ENCODE results near the gene WDR38.

The WDR38 gene

DNA sequence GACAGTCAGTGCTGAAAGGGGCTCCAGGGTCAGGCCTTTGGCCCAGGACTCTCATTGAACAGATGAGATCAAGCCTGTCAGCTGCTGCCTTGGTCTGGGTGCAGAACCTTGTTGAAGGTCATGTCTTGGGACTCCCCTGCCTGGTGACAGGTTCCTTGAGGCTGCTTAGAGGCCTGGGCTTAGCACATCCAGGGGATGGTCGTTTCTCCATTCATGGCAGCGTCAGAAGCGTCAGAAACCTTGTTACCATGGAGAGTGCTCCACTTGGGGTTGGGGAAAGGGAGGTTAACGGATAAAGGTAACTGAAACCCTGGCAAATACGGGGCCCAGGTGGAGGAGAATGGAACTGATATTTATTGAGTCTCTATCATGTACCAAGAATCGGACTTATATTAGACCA is 17.5 kb downstream of the WDR38 start:
- Histone ChIP-seq H3K4me3 (ENCODE audit: low read length) (no peak overlapping the region), H3K36me3 (ENCODE audit: control insufficient read depth, insufficient read depth, low read length) (peaks cover 21% of the 10 kb centered on the region; the same call in 1 of the 2 replicates), H3K4me1 (ENCODE audit: control insufficient read depth, insufficient read depth, low read length) (peaks cover 5% of the 10 kb centered on the region; the same call in 1 of the 2 replicates), H3K27ac (ENCODE audit: low read length) (no peak overlapping the region), H3K27me3 (ENCODE audit: control insufficient read depth, insufficient read depth, low read length) (no peaks in the 10 kb centered on the region), H3K9me3 (ENCODE audit: control insufficient read depth, insufficient read depth, low read length) (no peaks in the 10 kb centered on the region)
- no CpG with 5 or more reads among the region's 6 CpGs for WGBS (ENCODE audit: insufficient coverage, insufficient read length)
- no peak for DNase-seq (ENCODE audit: low read depth, low spot score)

DNA sequence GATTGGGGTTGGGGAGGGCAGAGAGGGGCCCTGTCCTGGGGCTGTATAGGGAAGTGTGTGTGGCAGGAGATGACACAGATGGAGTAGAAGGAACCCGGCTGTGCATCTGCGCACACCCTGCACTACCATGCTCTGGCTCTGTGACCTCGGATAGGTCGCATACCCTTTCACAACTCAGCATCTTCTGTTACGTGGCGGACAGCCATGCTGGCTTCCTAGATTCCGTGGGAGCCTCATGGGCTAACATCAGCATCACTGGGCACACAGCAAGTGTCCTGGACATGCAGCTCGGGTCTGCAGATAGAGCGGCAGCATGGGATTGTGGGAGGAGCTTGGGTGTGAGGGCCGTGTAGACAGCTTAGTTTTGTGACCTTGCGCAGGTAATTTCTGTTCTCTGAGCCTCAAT is 17.9 kb downstream of the WDR38 start:
- Histone ChIP-seq H3K4me1 (ENCODE audit: control insufficient read depth, insufficient read depth, low read length) (peaks cover 5% of the 10 kb centered on the region; the same call in 1 of the 2 replicates), H3K27me3 (ENCODE audit: control insufficient read depth, insufficient read depth, low read length) (no peaks in the 10 kb centered on the region), H3K27ac (ENCODE audit: low read length) (no peak overlapping the region), H3K9me3 (ENCODE audit: control insufficient read depth, insufficient read depth, low read length) (no peaks in the 10 kb centered on the region), H3K36me3 (ENCODE audit: control insufficient read depth, insufficient read depth, low read length) (peaks cover 23% of the 10 kb centered on the region; the same call in 1 of the 2 replicates), H3K4me3 (ENCODE audit: low read length) (no peak overlapping the region)
- no peak for DNase-seq (ENCODE audit: low read depth, low spot score)
- WGBS (ENCODE audit: insufficient coverage, insufficient read length), result no CpG with 5 or more reads among the region's 11 CpGs

DNA sequence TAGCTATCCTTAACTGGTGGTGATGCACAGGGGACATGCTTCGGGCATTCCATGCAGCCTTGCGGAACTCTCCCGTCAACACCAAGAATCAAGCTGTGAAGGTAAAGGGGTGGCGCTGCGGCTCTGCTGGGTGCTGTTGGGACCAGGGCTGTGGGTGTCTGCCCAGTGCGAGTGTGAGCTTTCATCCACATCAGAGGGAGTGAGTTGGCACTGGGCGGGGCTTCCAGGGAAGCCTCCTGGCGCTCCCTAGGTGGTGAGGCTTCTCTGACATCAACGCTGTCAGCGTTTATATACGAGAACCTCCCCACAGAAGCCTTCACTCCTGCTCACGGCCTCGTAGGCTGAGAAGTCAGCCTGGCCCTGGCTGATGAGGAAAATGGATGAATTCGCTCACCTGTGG is 20.4 kb downstream of the WDR38 start:
- Histone ChIP-seq H3K4me3 (ENCODE audit: low read length) (no peak overlapping the region), H3K27ac (ENCODE audit: low read length) (no peak overlapping the region), H3K4me1 (ENCODE audit: control insufficient read depth, insufficient read depth, low read length) (peaks cover 5% of the 10 kb centered on the region; the same call in 1 of the 2 replicates), H3K27me3 (ENCODE audit: control insufficient read depth, insufficient read depth, low read length) (no peaks in the 10 kb centered on the region), H3K36me3 (ENCODE audit: control insufficient read depth, insufficient read depth, low read length) (peaks cover 26% of the 10 kb centered on the region), H3K9me3 (ENCODE audit: control insufficient read depth, insufficient read depth, low read length) (no peaks in the 10 kb centered on the region)
- WGBS (ENCODE audit: insufficient coverage, insufficient read length), result no CpG with 5 or more reads among the region's 14 CpGs
- DNase-seq (ENCODE audit: low read depth, low spot score), result no peak

DNA sequence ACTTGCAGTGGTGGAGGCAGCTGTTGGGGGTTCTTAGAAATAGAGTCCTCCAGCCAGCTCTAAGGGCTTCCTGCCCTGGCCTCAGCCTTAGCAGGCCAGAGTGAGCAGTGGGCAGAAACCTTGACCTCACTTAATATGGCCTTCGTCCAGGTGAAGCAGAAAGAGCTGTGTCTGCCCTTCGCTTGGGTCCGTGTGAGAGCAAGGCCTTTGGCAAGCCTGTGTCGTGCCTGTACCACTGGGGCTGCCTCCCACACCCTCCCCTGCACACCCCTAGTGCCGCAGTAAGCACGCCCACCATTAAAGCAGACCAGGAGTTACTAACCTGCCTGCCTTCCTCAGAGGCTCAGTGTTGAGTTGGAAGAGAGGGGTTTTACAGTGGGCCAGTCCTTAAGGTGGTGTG is 22.2 kb downstream of the WDR38 start:
- peaks cover 7% of the 10 kb centered on the region; the same call in 1 of the 2 replicates for H3K4me1 ChIP-seq (ENCODE audit: control insufficient read depth, insufficient read depth, low read length)
- peaks cover 26% of the 10 kb centered on the region for H3K36me3 ChIP-seq (ENCODE audit: control insufficient read depth, insufficient read depth, low read length)
- no peak overlapping the region for H3K4me3 ChIP-seq (ENCODE audit: low read length)
- H3K27ac ChIP-seq (ENCODE audit: low read length), result no peak overlapping the region
- no peaks in the 10 kb centered on the region for H3K9me3 ChIP-seq (ENCODE audit: control insufficient read depth, insufficient read depth, low read length)
- H3K27me3 ChIP-seq (ENCODE audit: control insufficient read depth, insufficient read depth, low read length), result no peaks in the 10 kb centered on the region
- DNase-seq (ENCODE audit: low read depth, low spot score), result no peak
- WGBS (ENCODE audit: insufficient coverage, insufficient read length), result no CpG with 5 or more reads among the region's 6 CpGs

DNA sequence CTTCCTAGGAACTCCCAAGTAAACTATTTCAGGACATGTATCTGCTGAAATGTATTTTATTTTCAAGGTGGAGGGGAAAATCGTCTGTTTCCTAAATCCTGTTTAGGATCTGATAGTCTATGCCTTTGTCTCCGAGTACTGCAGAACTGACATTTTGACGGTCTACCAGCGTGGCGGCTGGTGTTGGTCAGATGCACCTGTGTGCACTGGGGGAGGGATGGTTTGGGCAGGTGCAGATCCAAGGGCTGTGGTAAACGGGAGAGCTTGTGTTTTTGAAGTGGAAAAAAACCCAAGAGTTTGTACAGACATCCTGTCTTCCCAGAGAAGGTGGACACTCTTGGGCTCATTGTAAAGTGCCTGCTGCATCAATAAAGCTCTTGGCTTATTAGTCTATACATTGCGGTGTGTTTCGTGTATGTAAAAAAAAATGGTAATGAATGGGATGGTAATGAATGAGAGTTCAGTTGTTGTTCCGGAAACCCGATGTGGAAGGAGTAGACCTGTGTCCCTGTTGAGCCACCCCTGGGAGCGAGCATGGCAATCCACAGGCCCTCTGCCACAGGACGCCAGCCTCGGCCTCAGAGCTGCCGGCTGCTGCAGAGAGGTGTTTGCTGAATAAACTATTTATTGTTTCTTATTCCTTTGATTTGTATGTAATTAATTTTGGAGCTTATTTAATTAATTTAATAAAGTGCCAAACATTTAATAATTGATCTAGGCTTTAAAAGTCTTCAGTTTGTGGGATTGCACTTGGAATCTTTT is 23.9 kb downstream of the WDR38 start:
- Histone ChIP-seq H3K4me1 (ENCODE audit: control insufficient read depth, insufficient read depth, low read length) (peaks cover 10% of the 10 kb centered on the region), H3K4me3 (ENCODE audit: low read length) (no peak overlapping the region), H3K27ac (ENCODE audit: low read length) (no peak overlapping the region), H3K27me3 (ENCODE audit: control insufficient read depth, insufficient read depth, low read length) (no peaks in the 10 kb centered on the region), H3K36me3 (ENCODE audit: control insufficient read depth, insufficient read depth, low read length) (peaks cover 26% of the 10 kb centered on the region), H3K9me3 (ENCODE audit: control insufficient read depth, insufficient read depth, low read length) (no peaks in the 10 kb centered on the region)
- WGBS (ENCODE audit: insufficient coverage, insufficient read length), result 100% methylated on average over 3 of the region's 14 CpGs
- no peak for DNase-seq (ENCODE audit: low read depth, low spot score)

DNA sequence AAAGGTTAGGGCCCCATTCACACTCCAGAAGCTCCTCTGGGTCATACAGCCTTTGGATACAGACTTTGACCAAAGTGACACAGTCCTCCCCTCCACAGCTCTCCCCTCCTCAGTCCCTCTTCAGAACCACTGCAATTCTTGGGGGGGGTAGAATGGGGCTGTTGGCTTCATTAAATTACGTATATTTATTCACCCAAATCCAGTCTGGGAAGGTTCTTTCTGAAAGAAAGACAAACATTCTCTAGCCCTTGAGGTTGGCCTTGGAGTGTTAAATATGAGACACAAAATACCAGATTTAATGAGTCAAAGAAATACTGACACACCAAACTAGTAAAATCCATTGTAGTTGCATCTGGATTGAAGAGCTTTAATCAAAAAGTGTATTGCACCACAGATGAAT is 24.8 kb downstream of the WDR38 start:
- no peaks in the 10 kb centered on the region for H3K27me3 ChIP-seq (ENCODE audit: control insufficient read depth, insufficient read depth, low read length)
- peaks cover 24% of the 10 kb centered on the region for H3K36me3 ChIP-seq (ENCODE audit: control insufficient read depth, insufficient read depth, low read length)
- no CpG with 5 or more reads among the region's 1 CpG for WGBS (ENCODE audit: insufficient coverage, insufficient read length)
- H3K27ac ChIP-seq (ENCODE audit: low read length), result no peak overlapping the region
- H3K4me3 ChIP-seq (ENCODE audit: low read length), result no peak overlapping the region
- no peaks in the 10 kb centered on the region for H3K9me3 ChIP-seq (ENCODE audit: control insufficient read depth, insufficient read depth, low read length)
- DNase-seq (ENCODE audit: low read depth, low spot score), result no peak
- H3K4me1 ChIP-seq (ENCODE audit: control insufficient read depth, insufficient read depth, low read length), result peaks cover 10% of the 10 kb centered on the region

DNA sequence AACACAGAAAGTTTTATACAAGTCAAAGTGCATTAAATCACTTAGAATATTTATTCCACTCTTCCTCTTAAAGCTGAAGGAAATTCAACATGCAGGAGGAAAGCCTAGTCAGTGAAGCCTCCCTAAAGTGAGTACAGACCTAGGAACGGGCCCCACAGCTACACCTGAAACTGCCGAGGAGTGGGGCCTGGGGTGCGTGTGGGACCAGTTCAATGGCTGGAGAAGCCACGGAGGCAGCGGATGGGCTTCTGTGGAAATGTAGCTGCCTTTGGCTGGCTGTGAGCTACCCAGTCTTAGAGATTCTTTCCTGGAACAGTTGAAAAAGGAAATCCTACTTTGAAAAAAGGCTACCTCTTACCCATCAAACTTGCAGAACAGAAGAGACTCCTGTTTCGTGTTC is 25.3 kb downstream of the WDR38 start:
- no CpG with 5 or more reads among the region's 6 CpGs for WGBS (ENCODE audit: insufficient coverage, insufficient read length)
- H3K27me3 ChIP-seq (ENCODE audit: control insufficient read depth, insufficient read depth, low read length), result no peaks in the 10 kb centered on the region
- no peak for DNase-seq (ENCODE audit: low read depth, low spot score)
- peaks cover 10% of the 10 kb centered on the region for H3K4me1 ChIP-seq (ENCODE audit: control insufficient read depth, insufficient read depth, low read length)
- H3K36me3 ChIP-seq (ENCODE audit: control insufficient read depth, insufficient read depth, low read length), result peaks cover 21% of the 10 kb centered on the region
- no peaks in the 10 kb centered on the region for H3K9me3 ChIP-seq (ENCODE audit: control insufficient read depth, insufficient read depth, low read length)
- H3K4me3 ChIP-seq (ENCODE audit: low read length), result no peak overlapping the region
- no peak overlapping the region for H3K27ac ChIP-seq (ENCODE audit: low read length)

DNA sequence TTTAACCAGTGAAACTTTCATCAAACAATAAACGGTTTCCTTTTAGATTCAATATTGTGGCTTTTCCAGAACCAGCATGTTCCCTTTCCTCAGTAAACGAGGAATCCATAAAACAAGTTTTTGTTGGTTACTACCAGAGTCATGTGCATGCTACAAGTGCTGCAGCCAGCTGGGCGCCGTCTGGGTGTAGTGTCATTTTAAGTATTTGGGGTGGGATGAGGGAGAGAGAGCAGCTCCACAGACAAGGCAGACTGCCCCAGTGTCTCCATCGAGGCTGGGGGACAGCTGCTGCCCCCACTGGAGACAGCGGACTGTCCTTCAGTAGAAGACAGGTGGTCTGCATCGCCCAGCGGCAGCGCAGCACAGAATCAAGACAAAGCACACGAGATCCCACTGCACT is 26.0 kb downstream of the WDR38 start:
- DNase-seq (ENCODE audit: low read depth, low spot score), result no peak
- H3K36me3 ChIP-seq (ENCODE audit: control insufficient read depth, insufficient read depth, low read length), result peaks cover 15% of the 10 kb centered on the region

DNA sequence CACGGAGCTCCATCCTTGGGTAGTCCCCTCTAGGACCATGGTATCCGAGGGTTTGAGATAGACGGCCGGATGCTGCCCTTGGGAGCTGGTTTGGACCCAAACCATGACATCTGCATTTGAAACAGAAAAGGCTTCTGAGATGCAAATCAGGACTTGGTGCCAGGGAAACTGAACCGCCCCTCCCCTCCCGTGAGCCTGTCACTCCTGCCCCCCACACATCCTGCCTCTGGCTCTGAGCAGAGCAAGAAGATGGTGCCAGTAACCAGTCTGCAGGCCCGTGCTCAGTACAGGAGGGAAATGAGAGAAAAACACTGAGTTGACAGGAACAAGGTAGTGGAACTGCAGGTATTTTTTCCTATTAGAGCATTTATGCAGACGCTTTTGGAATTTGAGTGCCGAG is 27.2 kb downstream of the WDR38 start:
- Histone ChIP-seq H3K27ac (ENCODE audit: low read length) (no peak overlapping the region), H3K4me1 (ENCODE audit: control insufficient read depth, insufficient read depth, low read length) (peaks cover 10% of the 10 kb centered on the region)
- WGBS (ENCODE audit: insufficient coverage, insufficient read length), result no CpG with 5 or more reads among the region's 9 CpGs

More for the DNA sequence above, 26.0 kb downstream of the WDR38 start:
- H3K27me3 ChIP-seq (ENCODE audit: control insufficient read depth, insufficient read depth, low read length), result no peaks in the 10 kb centered on the region
- peaks cover 10% of the 10 kb centered on the region for H3K4me1 ChIP-seq (ENCODE audit: control insufficient read depth, insufficient read depth, low read length)
- no peak overlapping the region for H3K27ac ChIP-seq (ENCODE audit: low read length)
- WGBS (ENCODE audit: insufficient coverage, insufficient read length), result no CpG with 5 or more reads among the region's 10 CpGs
- no peaks in the 10 kb centered on the region for H3K9me3 ChIP-seq (ENCODE audit: control insufficient read depth, insufficient read depth, low read length)
- no peak overlapping the region for H3K4me3 ChIP-seq (ENCODE audit: low read length)

DNA sequence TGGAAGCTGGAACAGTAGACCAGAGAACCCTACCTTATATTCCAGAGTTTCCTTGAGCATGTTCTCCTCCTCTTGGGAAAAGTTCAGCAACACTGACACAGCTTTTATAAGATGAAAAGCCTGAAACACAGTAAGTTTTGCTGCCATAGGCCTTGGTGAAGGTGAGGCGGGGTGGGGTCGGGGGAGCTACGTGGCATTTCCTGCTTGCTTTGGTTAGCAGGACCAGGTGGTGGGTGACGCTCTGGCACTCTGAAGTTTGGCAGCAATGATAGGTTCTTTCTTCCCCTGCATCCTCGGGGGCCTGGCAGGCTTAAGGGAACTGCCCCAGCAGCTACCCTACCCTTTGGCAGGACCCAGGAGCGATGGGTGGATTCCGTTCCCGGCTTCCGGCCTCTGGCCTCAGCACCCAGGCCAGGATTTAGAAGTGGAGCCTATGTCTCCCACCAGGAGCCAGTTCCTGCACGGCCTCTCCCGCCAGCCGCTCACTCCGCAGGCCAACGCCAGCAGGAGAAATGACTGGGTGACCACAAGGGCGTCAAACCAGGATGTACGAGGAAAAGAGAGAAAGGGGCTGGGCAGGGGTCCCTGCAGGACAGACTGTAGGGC is 28.0 kb downstream of the WDR38 start:
- H3K9me3 ChIP-seq (ENCODE audit: control insufficient read depth, insufficient read depth, low read length), result no peaks in the 10 kb centered on the region
- H3K4me1 ChIP-seq (ENCODE audit: control insufficient read depth, insufficient read depth, low read length), result peaks cover 10% of the 10 kb centered on the region
- no peaks in the 10 kb centered on the region for H3K27me3 ChIP-seq (ENCODE audit: control insufficient read depth, insufficient read depth, low read length)
- no peak overlapping the region for H3K27ac ChIP-seq (ENCODE audit: low read length)
- no peak overlapping the region for H3K4me3 ChIP-seq (ENCODE audit: low read length)
- DNase-seq (ENCODE audit: low read depth, low spot score), result no peak
- no CpG with 5 or more reads among the region's 16 CpGs for WGBS (ENCODE audit: insufficient coverage, insufficient read length)
- peaks cover 3% of the 10 kb centered on the region for H3K36me3 ChIP-seq (ENCODE audit: control insufficient read depth, insufficient read depth, low read length)

More for the DNA sequence above, 27.2 kb downstream of the WDR38 start:
- Histone ChIP-seq H3K4me3 (ENCODE audit: low read length) (no peak overlapping the region), H3K36me3 (ENCODE audit: control insufficient read depth, insufficient read depth, low read length) (peaks cover 8% of the 10 kb centered on the region), H3K9me3 (ENCODE audit: control insufficient read depth, insufficient read depth, low read length) (no peaks in the 10 kb centered on the region), H3K27me3 (ENCODE audit: control insufficient read depth, insufficient read depth, low read length) (no peaks in the 10 kb centered on the region)
- DNase-seq (ENCODE audit: low read depth, low spot score), result no peak

Data from iPS DF 6.9 (cell line).